H9 (cell line): ENCODE results near the gene SRSF2. TPM values are rescaled to one million over a fixed set of nuclear protein-coding genes. Genes with fewer than 3 reads are reported as not detected.

ENCODE experiments used
- DNase-seq: peaks from one replicate; pipeline ENCODE4 v3.0.0-alpha.2; 2017
- H2AFZ ChIP-seq: one replicate; pipeline ENCODE4 v1.6.1; 2013; ENCODE audit warnings: mild to moderate bottlenecking, low read length, control low read depth, moderate library complexity
- H2AK5ac ChIP-seq: 2 replicates; pipeline ENCODE4 v1.6.1; 2013; ENCODE audit warnings: low read length, control low read depth, mixed read lengths; ENCODE audit not compliant: insufficient read length
- H2BK120ac ChIP-seq: one replicate; pipeline ENCODE4 v1.6.1; 2013; ENCODE audit warnings: low read depth, mild to moderate bottlenecking, low read length, control low read depth, inconsistent platforms; ENCODE audit not compliant: poor library complexity, severe bottlenecking
- H2BK12ac ChIP-seq: 2 replicates; pipeline ENCODE4 v1.6.1; 2013; ENCODE audit warnings: low read length, control low read depth, mixed read lengths, low read depth; ENCODE audit not compliant: insufficient read length
- H2BK15ac ChIP-seq: 2 replicates; pipeline ENCODE4 v1.6.1; 2013; ENCODE audit warnings: low read depth, low read length, control low read depth
- H2BK20ac ChIP-seq: one replicate; pipeline ENCODE4 v1.6.1; 2013; ENCODE audit warnings: low read depth, mild to moderate bottlenecking, low read length, control low read depth, inconsistent platforms; ENCODE audit not compliant: poor library complexity, severe bottlenecking
- H2BK5ac ChIP-seq: 2 replicates; pipeline ENCODE4 v1.6.1; 2013; ENCODE audit warnings: low read length, control low read depth, mixed read lengths; ENCODE audit not compliant: insufficient read length
- H3K14ac ChIP-seq: 2 replicates; pipeline ENCODE4 v1.6.1; 2013; ENCODE audit warnings: low read length, control low read depth; ENCODE audit not compliant: insufficient read depth
- H3K18ac ChIP-seq: 2 replicates; pipeline ENCODE4 v1.6.1; 2013; ENCODE audit warnings: low read depth, mild to moderate bottlenecking, mixed read lengths, low read length, control low read depth; ENCODE audit not compliant: insufficient read length
- H3K23ac ChIP-seq: 2 replicates; pipeline ENCODE4 v1.6.1; 2013; ENCODE audit warnings: low read length, control low read depth, mixed read lengths, low read depth; ENCODE audit not compliant: insufficient read length
- H3K23me2 ChIP-seq: 2 replicates; pipeline ENCODE4 v1.6.1; 2013; ENCODE audit warnings: low read depth, mild to moderate bottlenecking, mixed read lengths, low read length, control low read depth; ENCODE audit not compliant: insufficient read length, poor library complexity, severe bottlenecking
- H3K27ac ChIP-seq: 2 replicates; pipeline ENCODE4 v1.5.1; 2013; ENCODE audit warnings: low read length, control low read depth, mixed read lengths, low read depth; ENCODE audit not compliant: insufficient read length
- H3K27me3 ChIP-seq: 2 replicates; pipeline ENCODE4 v1.6.1; 2013; ENCODE audit warnings: low read length, control low read depth, inconsistent platforms; ENCODE audit not compliant: insufficient read depth
- H3K4ac ChIP-seq: 2 replicates; pipeline ENCODE4 v1.6.1; 2013; ENCODE audit warnings: low read depth, mild to moderate bottlenecking, control low read depth, inconsistent platforms, low read length, moderate library complexity
- H3K4me1 ChIP-seq: 2 replicates; pipeline ENCODE4 v1.6.1; 2013; ENCODE audit warnings: low read length, control low read depth, inconsistent platforms; ENCODE audit not compliant: insufficient read depth
- H3K4me2 ChIP-seq: 2 replicates; pipeline ENCODE4 v1.6.1; 2013; ENCODE audit warnings: low read length, control low read depth, mixed read lengths; ENCODE audit not compliant: insufficient read length, insufficient read depth
- H3K56ac ChIP-seq: 2 replicates; pipeline ENCODE4 v1.6.1; 2013; ENCODE audit warnings: low read depth, mild to moderate bottlenecking, mixed read lengths, low read length, control low read depth; ENCODE audit not compliant: insufficient read length
- H3K79me1 ChIP-seq: 2 replicates; pipeline ENCODE4 v1.6.1; 2013; ENCODE audit warnings: low read depth, mild to moderate bottlenecking, moderate library complexity, low read length, control low read depth, inconsistent platforms; ENCODE audit not compliant: insufficient read depth, poor library complexity, severe bottlenecking
- H3K79me2 ChIP-seq: 2 replicates; pipeline ENCODE4 v1.6.1; 2013; ENCODE audit warnings: low read length, control low read depth, inconsistent platforms; ENCODE audit not compliant: insufficient read depth
- H3K9ac ChIP-seq: 2 replicates; pipeline ENCODE4 v1.6.1; 2013; ENCODE audit warnings: low read length, control low read depth, mixed read lengths; ENCODE audit not compliant: insufficient read length; ENCODE audit errors: extremely low read depth
- H3K9me3 ChIP-seq: one replicate; pipeline ENCODE4 v1.6.1; 2013; ENCODE audit warnings: low read depth, low read length, inconsistent platforms; ENCODE audit not compliant: control insufficient read depth
- H3T11ph ChIP-seq: one replicate; pipeline ENCODE4 v1.6.1; 2013; ENCODE audit warnings: mild to moderate bottlenecking, low read length, control low read depth, inconsistent platforms
- H4K20me1 ChIP-seq: one replicate; pipeline ENCODE4 v1.6.1; 2013; ENCODE audit not compliant: control insufficient read depth, insufficient read length, insufficient read depth
- H4K5ac ChIP-seq: 2 replicates; pipeline ENCODE4 v1.6.1; 2013; ENCODE audit warnings: low read depth, mild to moderate bottlenecking, mixed read lengths, low read length, control low read depth; ENCODE audit not compliant: insufficient read length
- H4K8ac ChIP-seq: replicated peaks from 2 replicates; pipeline ENCODE4 v1.6.1; 2013; ENCODE audit warnings: low read length, control low read depth, mixed read lengths, low read depth; ENCODE audit not compliant: insufficient read length
- H4K91ac ChIP-seq: 2 replicates; pipeline ENCODE4 v1.6.1; 2013; ENCODE audit warnings: low read depth, mild to moderate bottlenecking, moderate library complexity, mixed read lengths, low read length, control low read depth; ENCODE audit not compliant: insufficient read length
- H3K27ac Mint-ChIP-seq, 3 experiments: 2 replicates in 2 of 3; 3 replicates in 1 of 3; pipeline ENCODE4 v1.8.0; 2020 to 2021; ENCODE audit warnings: mixed read lengths in 3 of 3, mild to moderate bottlenecking in 1 of 3, moderate library complexity in 1 of 3
- H3K27me3 Mint-ChIP-seq: 2 replicates; pipeline ENCODE4 v1.8.0; 2021; ENCODE audit warnings: low read depth, mild to moderate bottlenecking, moderate library complexity, mixed read lengths
- H3K36me3 Mint-ChIP-seq, 3 experiments: 2 replicates in 2 of 3; 3 replicates in 1 of 3; pipeline ENCODE4 v1.8.0; 2020 to 2021; ENCODE audit warnings: low read depth in 3 of 3, mixed read lengths in 3 of 3; ENCODE audit not compliant: insufficient read depth in 1 of 3
- H3K4me1 Mint-ChIP-seq, 2 experiments: 2 replicates each; pipeline ENCODE4 v1.8.0; 2020; ENCODE audit warnings: mixed read lengths in 2 of 2
- H3K4me3 Mint-ChIP-seq, 2 experiments: 2 replicates in 1 of 2; 3 replicates in 1 of 2; pipeline ENCODE4 v1.8.0; 2020 to 2021; ENCODE audit warnings: mild to moderate bottlenecking in 2 of 2, mixed read lengths in 2 of 2, moderate library complexity in 1 of 2
- H3K9me3 Mint-ChIP-seq, 2 experiments: 2 replicates in 1 of 2; 3 replicates in 1 of 2; pipeline ENCODE4 v1.8.0; 2020; ENCODE audit warnings: mild to moderate bottlenecking in 2 of 2, mixed read lengths in 2 of 2, moderate library complexity in 1 of 2
- WGBS: extraction: QIAGEN DNeasy Blood & Tissue Kit; methylation state at CpG from one replicate; pipeline ENCODE4 v1.1.7; 2013; ENCODE audit warnings: missing lambda C conversion rate, low lambda C conversion rate, mixed read lengths; ENCODE audit not compliant: insufficient read length; ENCODE audit errors: extremely low coverage; 5-methylcytosine and 5-hydroxymethylcytosine counted together
- total RNA-seq: library from RNA; stranded (reverse); gene quantifications from 2 replicates; pipeline ENCODE4 v1.2.1, GENCODE V29; 2021
- TF ChIP-seq, protein P1 (sequence below): fragments of 200-600 bp; sonication (generic); conservative IDR thresholded peaks from 3 replicates; pipeline ENCODE4 v1.8.0; 2021; ENCODE audit warnings: antibody characterized with exemption, mild to moderate bottlenecking

Gene SRSF2
- total RNA-seq, 1 experiment from 2014 or later = 578 TPM

DNA sequence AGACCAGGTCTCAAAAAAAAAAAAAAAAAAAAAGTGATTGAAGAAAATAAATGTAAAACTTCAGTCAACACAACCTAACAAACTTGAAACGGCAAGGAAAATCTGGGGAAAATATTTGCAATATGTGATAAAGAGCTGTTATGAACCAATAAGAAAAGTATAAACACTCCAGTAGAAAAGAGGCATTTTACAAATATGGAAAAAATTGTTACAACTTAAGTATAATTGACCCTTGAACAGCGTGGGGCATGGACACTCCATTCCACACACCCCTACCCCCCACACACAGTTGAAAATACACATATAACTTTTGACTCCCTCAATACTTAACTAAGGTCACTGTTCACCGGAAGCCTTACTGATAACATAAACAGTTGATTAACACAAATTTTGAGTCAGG is 21.4 kb upstream of the SRSF2 start:
- no peak overlapping the region for H3T11ph ChIP-seq
- H2AK5ac ChIP-seq = no peak overlapping the region
- no peak overlapping the region for H2AFZ ChIP-seq
- no peak overlapping the region for H3K14ac ChIP-seq
- H3K23me2 ChIP-seq = no peaks in the 10 kb centered on the region
- no peak overlapping the region for H2BK15ac ChIP-seq
- no peak overlapping the region for H3K27ac Mint-ChIP-seq
- TF ChIP-seq, protein P1, sequence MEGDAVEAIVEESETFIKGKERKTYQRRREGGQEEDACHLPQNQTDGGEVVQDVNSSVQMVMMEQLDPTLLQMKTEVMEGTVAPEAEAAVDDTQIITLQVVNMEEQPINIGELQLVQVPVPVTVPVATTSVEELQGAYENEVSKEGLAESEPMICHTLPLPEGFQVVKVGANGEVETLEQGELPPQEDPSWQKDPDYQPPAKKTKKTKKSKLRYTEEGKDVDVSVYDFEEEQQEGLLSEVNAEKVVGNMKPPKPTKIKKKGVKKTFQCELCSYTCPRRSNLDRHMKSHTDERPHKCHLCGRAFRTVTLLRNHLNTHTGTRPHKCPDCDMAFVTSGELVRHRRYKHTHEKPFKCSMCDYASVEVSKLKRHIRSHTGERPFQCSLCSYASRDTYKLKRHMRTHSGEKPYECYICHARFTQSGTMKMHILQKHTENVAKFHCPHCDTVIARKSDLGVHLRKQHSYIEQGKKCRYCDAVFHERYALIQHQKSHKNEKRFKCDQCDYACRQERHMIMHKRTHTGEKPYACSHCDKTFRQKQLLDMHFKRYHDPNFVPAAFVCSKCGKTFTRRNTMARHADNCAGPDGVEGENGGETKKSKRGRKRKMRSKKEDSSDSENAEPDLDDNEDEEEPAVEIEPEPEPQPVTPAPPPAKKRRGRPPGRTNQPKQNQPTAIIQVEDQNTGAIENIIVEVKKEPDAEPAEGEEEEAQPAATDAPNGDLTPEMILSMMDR = no peak
- no peak overlapping the region for H3K27ac ChIP-seq
- no peak overlapping the region for H4K5ac ChIP-seq
- H3K9me3 ChIP-seq = no peaks in the 10 kb centered on the region
- peaks cover 0 to 6% of the 10 kb centered on the region in 2 experiments; a peak in 3 of 4 replicates for H3K4me1 Mint-ChIP-seq
- H3K4me1 ChIP-seq = no peaks in the 10 kb centered on the region
- H2BK20ac ChIP-seq = no peak overlapping the region
- H3K36me3 Mint-ChIP-seq = peaks cover 16 to 35% (median 22%) of the 10 kb centered on the region in 3 experiments
- H3K27me3 ChIP-seq = no peaks in the 10 kb centered on the region
- H3K27me3 Mint-ChIP-seq = no peaks in the 10 kb centered on the region
- no peak overlapping the region for H3K4me3 Mint-ChIP-seq
- H4K91ac ChIP-seq = no peak overlapping the region
- no peaks in the 10 kb centered on the region for H4K20me1 ChIP-seq
- no peak overlapping the region for H3K4ac ChIP-seq
- no peak overlapping the region for H3K4me2 ChIP-seq
- H4K8ac ChIP-seq = no peak overlapping the region
- no peak for DNase-seq
- no peak overlapping the region for H2BK5ac ChIP-seq
- no peaks in the 10 kb centered on the region for H3K79me1 ChIP-seq
- no peaks in the 10 kb centered on the region for H3K79me2 ChIP-seq
- H3K18ac ChIP-seq = no peak overlapping the region
- no peak overlapping the region for H3K9ac ChIP-seq
- H2BK12ac ChIP-seq = no peak overlapping the region
- no peak overlapping the region for H2BK120ac ChIP-seq
- H3K23ac ChIP-seq = no peak overlapping the region
- H3K56ac ChIP-seq = no peak overlapping the region
- WGBS = no CpG with 5 or more reads among the region's 3 CpGs
- no peaks in the 10 kb centered on the region; a peak in 1 of 5 replicates for H3K9me3 Mint-ChIP-seq
